Natural killer cell (primary cell): ENCODE measurements around the gene ZNF221. TPM values are rescaled to one million over a fixed set of nuclear protein-coding genes. Genes with fewer than 3 reads are reported as not detected.

Experiments used
- ATAC-seq, 3 donors: fragments of 150-1000 bp in 2 of 3; fragments of 200-7000 bp in 1 of 3; cut with Tn5 transposase; 1 replicate in 1 of 3; 2 replicates in 2 of 3; pipeline ENCODE4 v1.10.0; 2021; ENCODE audit warnings: mild to moderate bottlenecking in 2 of 3, moderate library complexity in 2 of 3
- DNase-seq, 2 donors: peaks; one replicate each; pipeline versions ENCODE4 v3.0.0 to v3.0.0-alpha.2; 2013 to 2021; ENCODE audit warnings: mixed read lengths in 1 of 2
- H3K27ac ChIP-seq: one replicate; pipeline ENCODE4 v1.5.1; 2013; ENCODE audit warnings: mild to moderate bottlenecking, low read length
- H3K27me3 ChIP-seq: one replicate; pipeline ENCODE4 v1.6.1; 2013; ENCODE audit warnings: low read length; ENCODE audit not compliant: control insufficient read depth, insufficient read depth
- H3K36me3 ChIP-seq: one replicate; pipeline ENCODE4 v1.6.1; 2013; ENCODE audit warnings: low read length; ENCODE audit not compliant: control insufficient read depth, insufficient read depth
- H3K4me1 ChIP-seq: one replicate; pipeline ENCODE4 v1.6.1; 2013; ENCODE audit warnings: low read length; ENCODE audit not compliant: control insufficient read depth, insufficient read depth
- H3K4me3 ChIP-seq: one replicate; pipeline ENCODE4 v1.5.1; 2013; ENCODE audit warnings: low read length
- H3K9me3 ChIP-seq: one replicate; pipeline ENCODE4 v1.6.1; 2013; ENCODE audit warnings: low read length; ENCODE audit not compliant: control insufficient read depth, insufficient read depth
- H3K27ac Mint-ChIP-seq, 2 donors: one replicate each; pipeline ENCODE4 v1.8.0; 2022; ENCODE audit warnings: mild to moderate bottlenecking in 2 of 2, mixed read lengths in 2 of 2, moderate library complexity in 1 of 2
- H3K27me3 Mint-ChIP-seq, 2 donors: one replicate each; pipeline ENCODE4 v1.8.0; 2022; ENCODE audit warnings: low read depth in 2 of 2, mixed read lengths in 2 of 2
- H3K36me3 Mint-ChIP-seq: one replicate; pipeline ENCODE4 v1.8.0; 2022; ENCODE audit warnings: mixed read lengths
- H3K4me1 Mint-ChIP-seq, 2 donors: one replicate each; pipeline ENCODE4 v1.8.0; 2022; ENCODE audit warnings: mixed read lengths in 2 of 2
- H3K4me3 Mint-ChIP-seq: one replicate; pipeline ENCODE4 v1.8.0; 2022; ENCODE audit warnings: mild to moderate bottlenecking, moderate library complexity, mixed read lengths
- H3K9me3 Mint-ChIP-seq, 2 donors: one replicate each; pipeline ENCODE4 v1.8.0; 2022; ENCODE audit warnings: mixed read lengths in 2 of 2
- WGBS: methylation state at CpG from one replicate; pipeline ENCODE4 v1.1.7; 2013; ENCODE audit warnings: missing lambda C conversion rate; ENCODE audit not compliant: insufficient coverage; 5-methylcytosine and 5-hydroxymethylcytosine counted together
- intact Hi-C: fragments of 100-400 bp; cut with micrococcal nuclease; formaldehyde crosslinking; loops from one replicate; pipeline ENCODE4 v1.14.2; 2022
- total RNA-seq, 4 donors: library from RNA; stranded (reverse); fragments of 120-200 nt in 1 of 4; gene quantifications; one replicate each; pipeline versions ENCODE4 v1.2.3 to v1.2.4, GENCODE V29; 2013 to 2022
- TF ChIP-seq, protein P1 (sequence below): fragments of 200-600 bp; IDR thresholded peaks from one replicate; pipeline ENCODE4 v1.8.0; 2022; ENCODE audit warnings: antibody characterized with exemption

The ZNF221 gene
- 1 to 10 TPM; 1.9 to 2.7 (median 2.2) TPM for total RNA-seq
- 5.8 TPM for total RNA-seq (2013)

DNA sequence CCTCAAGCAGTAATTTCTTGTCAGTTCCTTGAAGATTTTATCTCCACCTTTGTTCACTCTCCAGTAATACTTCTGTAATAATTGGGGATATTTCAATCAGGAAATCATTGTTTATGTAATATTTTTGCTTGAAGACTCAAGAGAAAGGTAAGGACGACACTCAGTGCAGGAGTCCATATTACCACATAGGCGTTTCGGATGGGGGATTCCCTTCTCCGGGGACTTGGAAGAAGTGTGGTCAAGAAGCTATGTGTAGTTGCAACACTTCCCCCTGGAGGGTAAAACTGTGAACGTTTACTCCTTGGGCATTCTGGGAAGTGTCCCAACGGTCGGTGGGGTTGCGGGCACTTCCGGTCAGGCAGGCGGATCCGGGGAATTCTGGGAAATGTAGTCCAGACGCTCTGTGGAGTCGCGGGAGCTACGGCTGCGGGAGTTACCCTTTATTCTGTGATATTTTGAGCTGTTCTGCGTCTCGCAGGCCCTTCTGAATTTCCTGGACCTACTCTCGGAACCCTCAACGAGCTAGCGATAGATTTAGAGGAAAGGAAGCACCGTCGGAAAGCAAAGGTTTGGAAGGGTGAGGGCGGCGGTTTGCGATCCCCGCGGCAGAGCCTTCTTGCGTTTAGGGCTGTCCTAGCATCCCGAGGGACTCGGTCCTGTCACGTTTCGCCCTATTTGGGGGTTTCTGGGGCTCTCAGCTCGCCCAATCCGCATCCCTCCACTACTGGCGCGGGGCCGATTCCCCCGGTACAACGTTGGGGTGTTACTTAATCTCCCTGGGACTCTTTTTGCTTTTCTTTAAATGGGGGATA is at the start of gene ZNF221:
Gene ZNF221, plus strand, starts transcription at position 395 of the 812 bp plus-strand sequence. CDS start 11,499 bp downstream, outside the sequence.
- TF ChIP-seq, protein P1, sequence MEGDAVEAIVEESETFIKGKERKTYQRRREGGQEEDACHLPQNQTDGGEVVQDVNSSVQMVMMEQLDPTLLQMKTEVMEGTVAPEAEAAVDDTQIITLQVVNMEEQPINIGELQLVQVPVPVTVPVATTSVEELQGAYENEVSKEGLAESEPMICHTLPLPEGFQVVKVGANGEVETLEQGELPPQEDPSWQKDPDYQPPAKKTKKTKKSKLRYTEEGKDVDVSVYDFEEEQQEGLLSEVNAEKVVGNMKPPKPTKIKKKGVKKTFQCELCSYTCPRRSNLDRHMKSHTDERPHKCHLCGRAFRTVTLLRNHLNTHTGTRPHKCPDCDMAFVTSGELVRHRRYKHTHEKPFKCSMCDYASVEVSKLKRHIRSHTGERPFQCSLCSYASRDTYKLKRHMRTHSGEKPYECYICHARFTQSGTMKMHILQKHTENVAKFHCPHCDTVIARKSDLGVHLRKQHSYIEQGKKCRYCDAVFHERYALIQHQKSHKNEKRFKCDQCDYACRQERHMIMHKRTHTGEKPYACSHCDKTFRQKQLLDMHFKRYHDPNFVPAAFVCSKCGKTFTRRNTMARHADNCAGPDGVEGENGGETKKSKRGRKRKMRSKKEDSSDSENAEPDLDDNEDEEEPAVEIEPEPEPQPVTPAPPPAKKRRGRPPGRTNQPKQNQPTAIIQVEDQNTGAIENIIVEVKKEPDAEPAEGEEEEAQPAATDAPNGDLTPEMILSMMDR = no peak
- Mint-ChIP-seq H3K9me3 (peaks cover 9 to 13% of the 10 kb centered on the region in 2 donors), H3K4me1 (peaks cover 9 to 14% of the 10 kb centered on the region in 2 donors), H3K27ac (peak within 1 kb of the TSS; percentile 88 to 90), H3K4me3 (peak within 1 kb of the TSS; percentile 99), H3K36me3 (peaks cover 35% of the 10 kb centered on the region), H3K27me3 (peaks cover 33 to 40% of the 10 kb centered on the region in 2 donors)
- H3K4me1 ChIP-seq = peaks cover 8% of the 10 kb centered on the region
- H3K27ac ChIP-seq = peak within 1 kb of the TSS; percentile 55
- H3K4me3 ChIP-seq = peak within 1 kb of the TSS; percentile 70
- under 1% methylated on average over 38 of the region's 40 CpGs for WGBS
- peaks cover 4% of the 10 kb centered on the region for H3K27me3 ChIP-seq
- ATAC-seq = peak; percentile 74 to 91 (median 86)
- no peaks in the 10 kb centered on the region for H3K36me3 ChIP-seq
- H3K9me3 ChIP-seq = peaks cover 13% of the 10 kb centered on the region
- DNase-seq = peak; percentile 44 to 78
- intact Hi-C loops = loop anchor here (1.0 kb wide), 1 partner anchor 16 kb away; the partner anchor contains the start of gene ZNF45

DNA sequence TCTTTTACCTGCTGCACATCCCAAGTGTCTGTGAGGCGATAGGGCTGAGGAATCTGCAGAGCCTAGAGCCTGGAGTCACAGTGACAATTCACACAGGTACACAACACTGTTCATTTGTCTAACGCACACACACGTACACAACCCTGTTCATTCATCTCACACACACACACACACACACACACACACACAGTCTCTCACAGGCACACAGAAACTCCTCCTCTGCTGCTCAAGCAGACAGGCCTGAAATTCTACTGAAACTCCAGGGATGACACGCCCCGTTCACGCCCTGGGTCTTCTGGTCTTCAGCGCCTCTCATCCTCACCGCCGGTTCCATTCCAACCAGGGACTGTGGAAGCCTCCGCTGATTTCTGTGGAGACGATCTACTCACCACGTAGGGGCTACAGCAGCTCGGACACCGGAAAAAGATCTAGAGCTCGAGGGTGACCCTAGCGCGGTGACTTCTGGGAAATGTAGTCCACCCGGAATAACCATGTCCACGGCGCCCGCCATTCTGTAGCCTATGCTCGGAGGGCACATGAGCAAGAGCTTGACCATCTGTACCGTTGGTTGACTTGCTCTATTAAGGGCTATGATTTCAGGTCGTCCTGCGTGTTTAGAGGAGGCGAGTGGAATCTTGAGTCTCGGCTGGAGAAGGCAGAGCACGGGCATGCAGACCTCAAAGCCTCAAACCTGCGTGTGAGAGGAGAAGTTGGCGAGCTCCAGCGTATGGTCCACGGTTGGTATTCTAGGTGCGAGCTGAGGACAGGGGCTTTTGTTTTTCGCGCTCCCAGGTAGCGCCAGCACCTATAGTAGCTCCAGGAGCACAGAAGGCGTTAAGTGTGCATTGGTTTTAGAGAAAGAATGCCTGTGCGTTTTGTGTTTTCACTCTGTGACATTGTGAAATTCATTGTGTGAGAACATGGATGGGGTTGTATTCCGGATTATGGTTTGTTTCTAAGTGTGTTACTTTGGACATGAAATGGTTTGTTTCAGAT is 49.3 kb upstream of the ZNF221 start:
- DNase-seq (peak; percentile 57 to 75), ATAC-seq (peak; percentile 78 to 98 (median 98))
- peak overlapping the region; percentile 46 for H3K4me3 ChIP-seq
- H3K36me3 Mint-ChIP-seq = peaks cover 50% of the 10 kb centered on the region
- peak overlapping the region; percentile 15 for H3K27ac ChIP-seq
- peak overlapping the region; percentile 97 for H3K4me3 Mint-ChIP-seq
- peak overlapping the region; percentile 72 to 93 for H3K27ac Mint-ChIP-seq
- H3K27me3 ChIP-seq = no peaks in the 10 kb centered on the region
- H3K4me1 ChIP-seq = peaks cover 12% of the 10 kb centered on the region
- intact Hi-C loops = no loop called here
- peaks cover 14 to 21% of the 10 kb centered on the region in 2 donors for H3K9me3 Mint-ChIP-seq
- peaks cover 26% of the 10 kb centered on the region for H3K9me3 ChIP-seq
- H3K27me3 Mint-ChIP-seq = no peaks in the 10 kb centered on the region
- no peaks in the 10 kb centered on the region for H3K36me3 ChIP-seq
- TF ChIP-seq, protein P1 = no peak
- H3K4me1 Mint-ChIP-seq = peaks cover 22 to 24% of the 10 kb centered on the region in 2 donors
- WGBS = 18% methylated on average over 38 of the region's 39 CpGs

DNA sequence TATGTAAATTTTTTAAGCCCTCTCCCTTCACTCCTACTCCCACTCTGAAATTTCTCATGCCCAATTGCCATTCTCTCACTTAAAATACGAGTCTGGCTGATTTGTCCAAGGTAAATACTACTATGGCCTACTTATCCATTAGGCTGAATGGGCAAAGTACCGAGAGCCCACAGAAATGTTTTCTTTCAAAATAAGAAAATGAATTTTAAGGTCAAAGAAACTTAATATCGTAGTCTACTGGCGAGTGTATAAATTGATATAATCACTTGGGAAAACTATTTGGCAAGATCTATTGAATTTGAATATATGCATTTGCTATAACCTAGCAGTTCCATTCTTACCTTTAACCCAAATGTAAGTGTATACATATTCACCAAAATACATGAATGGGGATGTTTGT is 48.6 kb upstream of the ZNF221 start:
- peaks cover 22 to 24% of the 10 kb centered on the region in 2 donors for H3K4me1 Mint-ChIP-seq
- peaks cover 19 to 27% of the 10 kb centered on the region in 2 donors for H3K9me3 Mint-ChIP-seq
- DNase-seq (no peak), ATAC-seq (no peak)
- TF ChIP-seq, protein P1 = no peak
- peak overlapping the region; percentile 97 for H3K4me3 Mint-ChIP-seq
- intact Hi-C loops = no loop called here
- no peaks in the 10 kb centered on the region for H3K36me3 ChIP-seq
- no peaks in the 10 kb centered on the region for H3K27me3 Mint-ChIP-seq
- H3K27me3 ChIP-seq = no peaks in the 10 kb centered on the region
- peaks cover 55% of the 10 kb centered on the region for H3K36me3 Mint-ChIP-seq
- WGBS = 98% methylated on average over 3 of the region's 4 CpGs
- no peak overlapping the region for H3K27ac ChIP-seq
- H3K9me3 ChIP-seq = peaks cover 25% of the 10 kb centered on the region
- peak overlapping the region in 1 of 2 donors; percentile 93 for H3K27ac Mint-ChIP-seq
- peaks cover 12% of the 10 kb centered on the region for H3K4me1 ChIP-seq
- no peak overlapping the region for H3K4me3 ChIP-seq
